IgD-negative memory B cell (primary cell): ENCODE measurements around the gene PLD3. TPM values are rescaled to one million over a fixed set of nuclear protein-coding genes. Genes with fewer than 3 reads are reported as not detected.
A peak's percentile ranks its signal among the peaks of the same experiment; 100 is the strongest.
"Not testable (repeated sequence)": the region's sequence is repeated elsewhere in the genome, so short reads cannot be mapped to it uniquely, and the experiment has no call there.

ENCODE experiments used
- H3K27ac Mint-ChIP-seq, 3 donors: one replicate each; pipeline ENCODE4 v1.8.0; 2020 to 2022; ENCODE audit warnings: mild to moderate bottlenecking in 3 of 3, mixed read lengths in 3 of 3, moderate library complexity in 1 of 3
- H3K27me3 Mint-ChIP-seq: one replicate; pipeline ENCODE4 v1.8.0; 2021; ENCODE audit warnings: mixed read lengths
- H3K36me3 Mint-ChIP-seq: one replicate; pipeline ENCODE4 v1.8.0; 2020; ENCODE audit warnings: mild to moderate bottlenecking, mixed read lengths
- H3K4me1 Mint-ChIP-seq, 3 donors: one replicate each; pipeline ENCODE4 v1.8.0; 2020 to 2022; ENCODE audit warnings: mixed read lengths in 3 of 3, mild to moderate bottlenecking in 1 of 3
- H3K4me3 Mint-ChIP-seq, 4 donors: one replicate each; pipeline ENCODE4 v1.8.0; 2020 to 2022; ENCODE audit warnings: mild to moderate bottlenecking in 4 of 4, mixed read lengths in 4 of 4, moderate library complexity in 3 of 4
- H3K9me3 Mint-ChIP-seq, 3 donors: one replicate each; pipeline ENCODE4 v1.8.0; 2020 to 2021; ENCODE audit warnings: mixed read lengths in 3 of 3, mild to moderate bottlenecking in 1 of 3
- polyA plus RNA-seq: library from polyadenylated mRNA; unstranded; fragments of 300-500 nt; fragmentation: Illumina TruSeq; gene quantifications from one replicate; pipeline ENCODE4 v1.2.3, GENCODE V29; 2021

PLD3 gene
- polyA plus RNA-seq, 1 donor from 2014 or later = 53.5 TPM

- Mint-ChIP-seq H3K27ac (no peak overlapping the region), H3K4me3 (peak overlapping the region in 1 of 4 donors; percentile 47)
Measured at GRCh38 chr19:40365613-40366401, 17.3 kb downstream of the PLD3 start.

GRCh38 chr19:40366697-40367561 lies 18.4 kb downstream of the PLD3 start:
- no peak overlapping the region for H3K27ac Mint-ChIP-seq
- H3K27me3 Mint-ChIP-seq = no peaks in the 10 kb centered on the region
- H3K36me3 Mint-ChIP-seq = peaks cover 3% of the 10 kb centered on the region
- H3K4me3 Mint-ChIP-seq = no peak overlapping the region
- peaks cover 7 to 12% (median 8%) of the 10 kb centered on the region in 3 donors for H3K4me1 Mint-ChIP-seq
- peaks cover 0 to 1% (median 0%) of the 10 kb centered on the region in 3 donors for H3K9me3 Mint-ChIP-seq

More at GRCh38 chr19:40365613-40366401, 17.3 kb downstream of the PLD3 start:
- Mint-ChIP-seq H3K27me3 (no peaks in the 10 kb centered on the region), H3K36me3 (peaks cover 4% of the 10 kb centered on the region), H3K9me3 (peaks cover 0 to 1% (median 0%) of the 10 kb centered on the region in 3 donors), H3K4me1 (peaks cover 7 to 11% (median 8%) of the 10 kb centered on the region in 3 donors)

GRCh38 chr19:40367577-40368434 lies 19.3 kb downstream of the PLD3 start:
- Mint-ChIP-seq H3K27ac (no peak overlapping the region), H3K4me3 (no peak overlapping the region), H3K4me1 (peaks cover 7 to 11% (median 8%) of the 10 kb centered on the region in 3 donors), H3K27me3 (no peaks in the 10 kb centered on the region), H3K36me3 (peaks cover 1% of the 10 kb centered on the region), H3K9me3 (peaks cover 0 to 1% (median 0%) of the 10 kb centered on the region in 3 donors)

GRCh38 chr19:40369797-40370196 lies 21.3 kb downstream of the PLD3 start:
- H3K4me1 Mint-ChIP-seq = peaks cover 6 to 7% (median 7%) of the 10 kb centered on the region in 3 donors
- H3K36me3 Mint-ChIP-seq = peaks cover 1% of the 10 kb centered on the region
- H3K4me3 Mint-ChIP-seq = no peak overlapping the region
- H3K27ac Mint-ChIP-seq = no peak overlapping the region
- H3K9me3 Mint-ChIP-seq = no peaks in the 10 kb centered on the region
- H3K27me3 Mint-ChIP-seq = no peaks in the 10 kb centered on the region

GRCh38 chr19:40370253-40370652 lies 21.8 kb downstream of the PLD3 start:
- not testable (repeated sequence) for H3K4me3 Mint-ChIP-seq, H3K4me1 Mint-ChIP-seq, H3K36me3 Mint-ChIP-seq, H3K9me3 Mint-ChIP-seq, H3K27me3 Mint-ChIP-seq, H3K27ac Mint-ChIP-seq

GRCh38 chr19:40370997-40371801 lies 22.7 kb downstream of the PLD3 start:
- Mint-ChIP-seq H3K36me3 (peaks cover 1% of the 10 kb centered on the region), H3K4me1 (peaks cover 0 to 5% (median 0%) of the 10 kb centered on the region in 3 donors), H3K27me3 (no peaks in the 10 kb centered on the region), H3K27ac (peak overlapping the region in 1 of 3 donors; percentile 80), H3K9me3 (no peaks in the 10 kb centered on the region), H3K4me3 (no peak overlapping the region)

- H3K4me3 Mint-ChIP-seq = no peak overlapping the region
- no peaks in the 10 kb centered on the region for H3K9me3 Mint-ChIP-seq
- peak overlapping the region in 1 of 3 donors; percentile 80 for H3K27ac Mint-ChIP-seq
- no peaks in the 10 kb centered on the region for H3K27me3 Mint-ChIP-seq
- peaks cover 0 to 5% (median 0%) of the 10 kb centered on the region in 3 donors for H3K4me1 Mint-ChIP-seq
- peaks cover 1% of the 10 kb centered on the region for H3K36me3 Mint-ChIP-seq
Measured at GRCh38 chr19:40371802-40372122, 23.3 kb downstream of the PLD3 start.

- H3K27me3 Mint-ChIP-seq = no peaks in the 10 kb centered on the region
- H3K4me1 Mint-ChIP-seq = peaks cover 0 to 2% (median 0%) of the 10 kb centered on the region in 3 donors
- H3K9me3 Mint-ChIP-seq = no peaks in the 10 kb centered on the region
- no peak overlapping the region for H3K4me3 Mint-ChIP-seq
- H3K36me3 Mint-ChIP-seq = no peaks in the 10 kb centered on the region
- no peak overlapping the region for H3K27ac Mint-ChIP-seq
Measured at GRCh38 chr19:40374084-40374483, 25.6 kb downstream of the PLD3 start.

- no peaks in the 10 kb centered on the region for H3K9me3 Mint-ChIP-seq
- no peaks in the 10 kb centered on the region for H3K4me1 Mint-ChIP-seq
- peaks cover 2% of the 10 kb centered on the region for H3K36me3 Mint-ChIP-seq
- no peaks in the 10 kb centered on the region for H3K27me3 Mint-ChIP-seq
- H3K4me3 Mint-ChIP-seq = no peak overlapping the region
- no peak overlapping the region for H3K27ac Mint-ChIP-seq
Measured at GRCh38 chr19:40376286-40376862, 27.9 kb downstream of the PLD3 start.

GRCh38 chr19:40377876-40378385 lies 29.4 kb downstream of the PLD3 start:
- Mint-ChIP-seq H3K27me3 (no peaks in the 10 kb centered on the region), H3K36me3 (peaks cover 2% of the 10 kb centered on the region), H3K4me3 (no peak overlapping the region), H3K4me1 (no peaks in the 10 kb centered on the region), H3K9me3 (no peaks in the 10 kb centered on the region), H3K27ac (no peak overlapping the region)

- no peaks in the 10 kb centered on the region for H3K27me3 Mint-ChIP-seq
- H3K4me3 Mint-ChIP-seq = no peak overlapping the region
- H3K9me3 Mint-ChIP-seq = no peaks in the 10 kb centered on the region
- H3K27ac Mint-ChIP-seq = no peak overlapping the region
- H3K36me3 Mint-ChIP-seq = peaks cover 2% of the 10 kb centered on the region
- H3K4me1 Mint-ChIP-seq = no peaks in the 10 kb centered on the region
Measured at GRCh38 chr19:40378509-40378908, 30.0 kb downstream of the PLD3 start.

- Mint-ChIP-seq H3K36me3 (peaks cover 2% of the 10 kb centered on the region), H3K9me3 (no peaks in the 10 kb centered on the region), H3K4me1 (no peaks in the 10 kb centered on the region), H3K27ac (peak overlapping the region in 1 of 3 donors; percentile 71), H3K27me3 (no peaks in the 10 kb centered on the region), H3K4me3 (no peak overlapping the region)
Measured at GRCh38 chr19:40379446-40380198, 31.1 kb downstream of the PLD3 start.
